Heart left ventricle (tissue), 16 donors: ENCODE measurements around the gene CHRNA7. TPM values are rescaled to one million over a fixed set of nuclear protein-coding genes. Genes with fewer than 3 reads are reported as not detected.

Experiments
- ATAC-seq, 4 donors: fragments of 200-7000 bp; cut with Tn5 transposase; one replicate each; pipeline ENCODE4 v1.9.1; 2020 to 2022; ENCODE audit warnings: moderate library complexity in 4 of 4, mild to moderate bottlenecking in 3 of 4, moderate number of reproducible peaks in 1 of 4
- DNase-seq, 5 donors: peaks; one replicate each; pipeline ENCODE4 v3.0.0-alpha.2; 2020
- H3K27ac ChIP-seq, 12 donors: fragments of 200-600 bp; sonication (generic) in 4 of 12; one replicate each; pipeline versions ENCODE4 v1.5.0 to v1.8.0; 2016 to 2022; ENCODE audit warnings: mild to moderate bottlenecking in 2 of 12
- H3K27me3 ChIP-seq, 9 donors: fragments of 200-600 bp; sonication (generic) in 2 of 9; one replicate each; pipeline versions ENCODE4 v1.5.1 to v1.8.0; 2016 to 2022; ENCODE audit warnings: mild to moderate bottlenecking in 3 of 9
- H3K36me3 ChIP-seq, 9 donors: fragments of 200-600 bp; sonication (generic) in 2 of 9; one replicate each; pipeline versions ENCODE4 v1.5.0 to v1.8.0; 2018 to 2022; ENCODE audit warnings: mild to moderate bottlenecking in 2 of 9
- H3K4me1 ChIP-seq, 12 donors: fragments of 200-600 bp; sonication (generic) in 4 of 12; one replicate each; pipeline versions ENCODE4 v1.5.0 to v1.8.0; 2016 to 2022; ENCODE audit warnings: mild to moderate bottlenecking in 3 of 12
- H3K4me3 ChIP-seq, 12 donors: fragments of 200-600 bp; sonication (generic) in 4 of 12; one replicate each; pipeline versions ENCODE4 v1.5.0 to v1.8.0; 2017 to 2022; ENCODE audit warnings: mild to moderate bottlenecking in 9 of 12, moderate library complexity in 4 of 12
- H3K9me3 ChIP-seq, 12 donors: fragments of 200-600 bp; sonication (generic) in 4 of 12; one replicate each; pipeline versions ENCODE4 v1.5.0 to v1.8.0; 2016 to 2022; ENCODE audit warnings: mild to moderate bottlenecking in 1 of 12
- CTCF ChIP-seq, 12 donors: fragments of 200-600 bp; sonication (generic) in 4 of 12; IDR thresholded peaks; one replicate each; pipeline versions ENCODE4 v1.5.0 to v1.8.0; 2018 to 2022; ENCODE audit warnings: antibody characterized with exemption in 12 of 12, mild to moderate bottlenecking in 5 of 12
- POLR2A ChIP-seq, 2 donors: fragments of 450-650 bp; IDR thresholded peaks; one replicate each; pipeline ENCODE4 v1.6.1; 2017; ENCODE audit warnings: antibody characterized with exemption in 2 of 2, mild to moderate bottlenecking in 2 of 2, moderate library complexity in 2 of 2
- WGBS, 4 donors: extraction: QIAGEN DNeasy Blood & Tissue Kit in 2 of 4; methylation state at CpG; one replicate each; pipeline versions ENCODE4 v1.1.5 to v1.1.7; 2013 to 2018; 5-methylcytosine and 5-hydroxymethylcytosine counted together
- intact Hi-C, 10 donors: fragments of 100-400 bp; cut with DNase I; formaldehyde crosslinking; loops; one replicate each; pipeline versions ENCODE4 v1.11.1 to v1.14.2; 2022
- polyA plus RNA-seq, 2 donors: library from polyadenylated mRNA; stranded (reverse); fragments of 200-250 nt; gene quantifications; one replicate each; pipeline ENCODE4 v1.2.3, GENCODE V29; 2013
- total RNA-seq, 9 donors: library from RNA; depleted of rRNA in 2 of 9; stranded (reverse); fragments of >200 nt in 2 of 9; fragmentation: NEBNext Ultra II Directional in 3 of 9; extraction: Animal tissue kit (Norgen Biotek cat#: 25700) in 3 of 9; gene quantifications; one replicate each; pipeline versions ENCODE4 v1.1.0 to v1.2.4, GENCODE V29; 2016 to 2023
- donor health status: ischemic (EF 13 %, LVEDD 7.1; RV severe dilation, severe dysfunction).
- donor health status: healthy with polysubstance abuse.
- donor health status: DM: no; HTN: yes; CAD: no.
- donor health status: DM: no; HTN: no; CAD: no.
- donor health status: ischemic (EF 25% LVEDD 6.9; RV normal size, moderate dysfunction).
- donor health status: ischemic (EF 25% LVEDD 5.7; RV mildly dilated, moderate dysfunction).
- donor health status: healthy.
- donor health status: DM: yes; HTN: yes; CAD: no.
- donor health status: ischemic (EF 35%, LVEDD 5.7; RV mildly dilated, moderate dysfunction).
- donor health status: nonischemic (EF 11% LVEDD 7.7; RV severe dilation, severe dysfunction).
- donor health status: DM: yes; HTN: yes; CAD: no.
- donor health status: PGD.
- donor health status: ischemic (EF 29% LVEDD 5.4; RV normal size, mild dysfunction).
- donor health status: nonischemic (EF 23%, LVEDD 6.1; RV moderate dilation, normal function).

Gene CHRNA7
- total and polyA plus RNA-seq, 11 donors: 0.25 to 2.1 (median 0.98) TPM

GRCh38 chr15:32041294-32041693 lies 11.0 kb downstream of the CHRNA7 start:
- Histone ChIP-seq H3K27me3 (peaks cover 0 to 7% (median 0%) of the 10 kb centered on the region in 9 donors), H3K27ac (no peak overlapping the region), H3K4me1 (peaks cover 0 to 4% (median 0%) of the 10 kb centered on the region in 12 donors), H3K4me3 (no peak overlapping the region), H3K9me3 (no peaks in the 10 kb centered on the region), H3K36me3 (no peaks in the 10 kb centered on the region)
- WGBS, 4 donors: 88 to 90% (median 89%) methylated on average over 7 of the region's 7 CpGs
- ATAC-seq (no peak), DNase-seq (no peak)
- no peak for TF ChIP-seq POLR2A (IDR thresholded peaks at IDR 0.05)
- TF ChIP-seq CTCF (IDR thresholded peaks at IDR 0.05): no peak
- intact Hi-C loops: no loop called here

GRCh38 chr15:32042269-32042972 lies 12.1 kb downstream of the CHRNA7 start:
- Histone ChIP-seq H3K4me1 (peaks cover 0 to 4% (median 0%) of the 10 kb centered on the region in 12 donors), H3K9me3 (no peaks in the 10 kb centered on the region), H3K27me3 (peaks cover 0 to 3% (median 0%) of the 10 kb centered on the region in 9 donors), H3K36me3 (no peaks in the 10 kb centered on the region), H3K4me3 (no peak overlapping the region), H3K27ac (no peak overlapping the region)
- ATAC-seq (no peak), DNase-seq (no peak)
- WGBS, 4 donors: 7 to 31% (median 17%) methylated on average over 1 of the region's 1 CpG
- TF ChIP-seq POLR2A (IDR thresholded peaks at IDR 0.05): no peak
- no peak for TF ChIP-seq CTCF (IDR thresholded peaks at IDR 0.05)
- intact Hi-C loops: no loop called here

- intact Hi-C loops: no loop called here
Measured at GRCh38 chr15:32053719-32054118, 23.4 kb downstream of the CHRNA7 start.

More at GRCh38 chr15:32053719-32054118, 23.4 kb downstream of the CHRNA7 start:
- no peak for DNase-seq
- no peak overlapping the region for H3K4me3 ChIP-seq
- H3K36me3 ChIP-seq: no peaks in the 10 kb centered on the region
- WGBS, 4 donors: 52 to 57% (median 54%) methylated on average over 5 of the region's 5 CpGs
- ATAC-seq: no peak
- H3K27ac ChIP-seq: no peak overlapping the region
- H3K27me3 ChIP-seq: peaks cover 0 to 2% (median 0%) of the 10 kb centered on the region in 9 donors
- H3K4me1 ChIP-seq: no peaks in the 10 kb centered on the region
- no peaks in the 10 kb centered on the region for H3K9me3 ChIP-seq
- TF ChIP-seq CTCF (IDR thresholded peaks at IDR 0.05): no peak
- no peak for TF ChIP-seq POLR2A (IDR thresholded peaks at IDR 0.05)
